ENCODE measurements around the gene EWSR1. TPM values are rescaled to one million over a fixed set of nuclear protein-coding genes. Genes with fewer than 3 reads are reported as not detected.

EWSR1 gene
- total and polyA plus RNA-seq, 2 donors (not counting 3 experiments of a cell fraction or from before 2014, with no cell fraction given) = 305 to 588 TPM

- Histone ChIP-seq H3K9me1 (replicated peaks; ENCODE audit: control insufficient read depth, extremely low read depth, insufficient read depth, low read length) (no peaks in the 10 kb centered on the region), H3K27ac (ENCODE audit: insufficient read depth, low read depth, low read length) (no peak overlapping the region), H3K4me2 (ENCODE audit: insufficient read depth, low read length) (no peak overlapping the region), H3K9ac (replicated peaks; ENCODE audit: extremely low read depth, insufficient read depth, low read length) (no peak overlapping the region), H3K36me3 (ENCODE audit: control insufficient read depth in 2 of 2, extremely low read depth in 1 of 2, insufficient read depth in 2 of 2, low read length in 2 of 2) (peaks cover 13 to 76% of the 10 kb centered on the region in 2 experiments), H3K4me1 (ENCODE audit: control insufficient read depth, extremely low read depth, insufficient read depth, low read length) (no peaks in the 10 kb centered on the region), H4K20me1 (replicated peaks; ENCODE audit: control insufficient read depth, extremely low read depth, insufficient read depth, low read length) (no peaks in the 10 kb centered on the region), H3K27me3 (ENCODE audit: control insufficient read depth in 2 of 2, insufficient read depth in 2 of 2, low read length in 2 of 2) (no peaks in the 10 kb centered on the region), H3K9me3 (replicated peaks; ENCODE audit: control insufficient read depth, insufficient read depth, low read length) (no peaks in the 10 kb centered on the region), H2AFZ (ENCODE audit: low read depth, low read length) (no peak overlapping the region), H3K4me3 (replicated peaks in 1 of 3; ENCODE audit: insufficient read depth in 1 of 3, low read depth in 1 of 3, low read length in 3 of 3) (no peak overlapping the region), H3K79me2 (ENCODE audit: control insufficient read depth, insufficient read depth, low read length) (no peaks in the 10 kb centered on the region)
- CTCF ChIA-PET = no interaction called here
- BruUV-seq (replicated peaks) = no TSS peak
- no peak for DNase-seq (ENCODE audit: low read depth, low spot score)
- dilution Hi-C loops (cut with MboI; ENCODE audit: extremely low pct_ligation_motif_present, low sequenced_read_pairs) = no loop called here
- intact Hi-C loops (cut with micrococcal nuclease) = no loop called here
- POLR2A ChIA-PET = no interaction called here
- TF ChIP-seq JUN (IDR thresholded peaks at IDR 0.05; ENCODE audit: borderline replicate concordance, insufficient read depth, insufficient read length, low read depth) (no peak), CTCF (IDR thresholded peaks at IDR 0.05; ENCODE audit: extremely low read depth in 1 of 2, insufficient read depth in 1 of 2, low read depth in 1 of 2, low read length in 2 of 2) (no peak), MYC (IDR thresholded peaks at IDR 0.05; ENCODE audit: low read depth, low read length) (no peak), POLR2AphosphoS5 (IDR thresholded peaks at IDR 0.05; ENCODE audit: insufficient read depth, low read depth, low read length) (no peak), GATA2 (IDR thresholded peaks at IDR 0.05; ENCODE audit: insufficient read depth, insufficient read length, low read depth, low read length) (no peak)
- FAIRE-seq = no peak
These were observed 72.5 kb downstream of the EWSR1 start for GRCh38 chr22:29340566-29340965.

All from endothelial cell of umbilical vein (primary cell).